SH-SY5Y (cell line): Measurements from ENCODE around the gene SPTSSA.

Experiments
- GATA2 ChIP-seq: IDR thresholded peaks from 2 replicates; pipeline ENCODE4 v1.6.1; 2011; ENCODE audit warnings: mild to moderate bottlenecking, low read depth, low read length
- GATA3 ChIP-seq: IDR thresholded peaks from 2 replicates; pipeline ENCODE4 v1.6.1; 2011; ENCODE audit warnings: low read depth, mild to moderate bottlenecking, low read length, moderate library complexity

DNA sequence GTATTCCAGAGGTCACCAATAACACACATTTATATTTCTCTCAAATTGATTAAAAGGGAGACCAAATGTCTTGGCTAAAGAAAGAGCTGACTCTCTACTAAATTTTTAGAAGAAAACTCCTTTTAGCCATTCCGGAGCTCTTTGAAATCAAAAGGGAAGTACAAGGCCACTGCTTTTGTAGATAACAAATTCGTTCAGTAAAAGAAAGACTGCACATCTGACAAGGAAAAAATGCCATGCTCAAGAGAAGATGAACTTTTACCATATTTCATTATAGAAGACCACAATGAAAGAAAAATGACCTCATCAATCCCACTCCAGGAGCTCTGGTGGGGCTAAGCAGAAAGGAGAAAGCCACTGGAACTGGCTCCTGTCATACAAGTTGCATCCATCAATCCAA is 57.6 kb downstream of the SPTSSA start:
- TF ChIP-seq GATA2 (no peak), GATA3 (no peak)
